T-helper 9 cell (primary cell): ENCODE data around the gene TPST1.
"Not testable (repeated sequence)": the region's sequence is repeated elsewhere in the genome, so short reads cannot be mapped to it uniquely, and the experiment has no call there.

Experiments used
- DNase-seq: peaks from one replicate; pipeline ENCODE4 v3.0.0-alpha.2; 2020
- total RNA-seq, 2 donors: gene quantifications; one replicate each; lab custom pipeline; 2026; lab: John Stamatoyannopoulos, UW

TPST1 gene
- total RNA-seq = 0.72 to 0.91 reads per million in 2 donors

- DNase-seq = peak; percentile 53
Measured at GRCh38 chr7:66204822-66205740, at the start of gene TPST1. Gene TPST1, plus strand, starts transcription at chr7:66205334. Its CDS starts 35,092 bp downstream, at chr7:66240426.

- not testable (repeated sequence) for DNase-seq
Measured at GRCh38 chr7:66156035-66156434, 49.1 kb upstream of the TPST1 start.

- DNase-seq = no peak
Measured at GRCh38 chr7:66157060-66157459, 48.1 kb upstream of the TPST1 start.

- DNase-seq = no peak
Measured at GRCh38 chr7:66162622-66163021, 42.5 kb upstream of the TPST1 start.

GRCh38 chr7:66163186-66163610 lies 41.9 kb upstream of the TPST1 start:
- no peak for DNase-seq

- DNase-seq = no peak
Measured at GRCh38 chr7:66164356-66164755, 40.8 kb upstream of the TPST1 start.

- DNase-seq = no peak
Measured at GRCh38 chr7:66167773-66168387, 37.3 kb upstream of the TPST1 start.

GRCh38 chr7:66169616-66170015 lies 35.5 kb upstream of the TPST1 start:
- no peak for DNase-seq

GRCh38 chr7:66170309-66171231 lies 34.6 kb upstream of the TPST1 start:
- no peak for DNase-seq

- DNase-seq = not testable (repeated sequence)
Measured at GRCh38 chr7:66172536-66173401, 32.4 kb upstream of the TPST1 start.

GRCh38 chr7:66173856-66174255 lies 31.3 kb upstream of the TPST1 start:
- no peak for DNase-seq

- DNase-seq = not testable (repeated sequence)
Measured at GRCh38 chr7:66175006-66175405, 30.1 kb upstream of the TPST1 start.

GRCh38 chr7:66176914-66177313 lies 28.2 kb upstream of the TPST1 start:
- DNase-seq = no peak

- no peak for DNase-seq
Measured at GRCh38 chr7:66178258-66178657, 26.9 kb upstream of the TPST1 start.

- no peak for DNase-seq
Measured at GRCh38 chr7:66181329-66181728, 23.8 kb upstream of the TPST1 start.

GRCh38 chr7:66181845-66182244 lies 23.3 kb upstream of the TPST1 start:
- DNase-seq = no peak

- DNase-seq = no peak
Measured at GRCh38 chr7:66182920-66183319, 22.2 kb upstream of the TPST1 start.

- no peak for DNase-seq
Measured at GRCh38 chr7:66183700-66184099, 21.4 kb upstream of the TPST1 start.

GRCh38 chr7:66185680-66186187 lies 19.4 kb upstream of the TPST1 start:
- DNase-seq = no peak

GRCh38 chr7:66186991-66187390 lies 18.1 kb upstream of the TPST1 start:
- no peak for DNase-seq

GRCh38 chr7:66187905-66188304 lies 17.2 kb upstream of the TPST1 start:
- DNase-seq = no peak

GRCh38 chr7:66188645-66189044 lies 16.5 kb upstream of the TPST1 start:
- DNase-seq = no peak
